Rectal smooth muscle tissue (tissue), 1 donor: ENCODE measurements around the gene CKB.

Experiments
- H3K27ac ChIP-seq: one replicate; pipeline ENCODE4 v1.7.0; 2013; ENCODE audit warnings: low read depth, low read length, inconsistent platforms
- H3K27me3 ChIP-seq: one replicate; pipeline ENCODE4 v1.7.0; 2013; ENCODE audit warnings: low read length; ENCODE audit not compliant: control insufficient read depth, insufficient read depth
- H3K36me3 ChIP-seq: one replicate; pipeline ENCODE4 v1.7.0; 2013; ENCODE audit warnings: low read length; ENCODE audit not compliant: control insufficient read depth, insufficient read depth
- H3K4me1 ChIP-seq: one replicate; pipeline ENCODE4 v1.7.0; 2013; ENCODE audit warnings: low read length; ENCODE audit not compliant: control insufficient read depth, insufficient read depth
- H3K4me3 ChIP-seq: one replicate; pipeline ENCODE4 v1.7.0; 2013; ENCODE audit warnings: low read length
- H3K9ac ChIP-seq: one replicate; pipeline ENCODE4 v1.7.0; 2013; ENCODE audit warnings: low read length

The CKB gene

DNA sequence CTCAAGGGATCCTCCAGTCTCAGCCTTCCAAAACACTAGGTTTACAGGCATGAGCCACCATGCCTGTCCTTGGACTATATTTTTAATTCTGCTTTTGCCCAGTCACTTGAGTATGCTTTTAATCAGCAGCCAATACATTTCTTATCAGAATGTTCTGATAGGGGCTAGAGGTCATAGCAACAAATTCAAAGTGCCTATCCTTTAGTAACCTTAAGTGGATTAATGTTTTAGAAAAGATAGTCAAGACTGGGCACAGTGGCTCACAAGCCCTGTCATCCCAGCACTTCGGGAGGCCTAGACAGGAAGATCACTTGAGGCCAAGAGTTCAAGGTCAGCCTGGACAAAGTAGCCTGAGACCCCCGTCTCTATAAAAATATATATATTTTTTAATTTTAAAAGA lies 37.1 kb downstream of the CKB start:
- no peak overlapping the region for H3K27ac ChIP-seq
- peaks cover 18% of the 10 kb centered on the region for H3K36me3 ChIP-seq

DNA sequence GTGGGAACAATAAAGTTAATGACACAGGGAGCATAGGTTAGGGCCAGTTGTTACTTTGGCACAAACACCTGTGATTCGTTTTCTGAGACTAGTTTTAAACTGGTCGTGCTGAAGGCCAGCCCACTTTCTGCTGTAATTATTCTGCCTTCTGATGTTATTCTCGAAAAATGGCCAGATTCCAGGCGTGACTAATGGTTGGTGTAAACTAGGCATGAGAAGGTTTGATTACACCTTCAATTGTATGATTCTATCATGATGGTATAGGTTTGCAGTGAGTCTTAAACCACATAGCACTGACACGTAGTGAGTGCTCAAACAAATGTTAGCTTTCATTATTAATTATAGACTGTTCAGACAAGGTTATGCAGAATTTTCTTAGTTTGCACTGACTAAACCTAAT lies 39.0 kb downstream of the CKB start:
- H3K9ac ChIP-seq, result no peak overlapping the region
- peaks cover 17% of the 10 kb centered on the region for H3K36me3 ChIP-seq
- H3K4me1 ChIP-seq, result no peaks in the 10 kb centered on the region
- H3K4me3 ChIP-seq, result no peak overlapping the region
- H3K27me3 ChIP-seq, result no peaks in the 10 kb centered on the region
- H3K27ac ChIP-seq, result no peak overlapping the region

More for the DNA sequence above, 37.1 kb downstream of the CKB start:
- Histone ChIP-seq H3K27me3 (no peaks in the 10 kb centered on the region), H3K9ac (no peak overlapping the region), H3K4me3 (no peak overlapping the region), H3K4me1 (no peaks in the 10 kb centered on the region)

GRCh38 chr14:103480595-103480994 lies 42.0 kb downstream of the CKB start:
- H3K27ac ChIP-seq, result no peak overlapping the region

GRCh38 chr14:103476631-103477030 lies 46.0 kb downstream of the CKB start:
- Histone ChIP-seq H3K9ac (no peak overlapping the region), H3K36me3 (peaks cover 35% of the 10 kb centered on the region), H3K27ac (no peak overlapping the region), H3K4me3 (no peak overlapping the region), H3K4me1 (no peaks in the 10 kb centered on the region), H3K27me3 (no peaks in the 10 kb centered on the region)

More at GRCh38 chr14:103480595-103480994, 42.0 kb downstream of the CKB start:
- Histone ChIP-seq H3K27me3 (no peaks in the 10 kb centered on the region), H3K36me3 (peaks cover 24% of the 10 kb centered on the region), H3K4me3 (no peak overlapping the region), H3K4me1 (no peaks in the 10 kb centered on the region), H3K9ac (no peak overlapping the region)

- H3K4me1 ChIP-seq, result no peaks in the 10 kb centered on the region
- no peak overlapping the region for H3K9ac ChIP-seq
- H3K36me3 ChIP-seq, result peaks cover 35% of the 10 kb centered on the region
- H3K4me3 ChIP-seq, result no peak overlapping the region
- no peak overlapping the region for H3K27ac ChIP-seq
- no peaks in the 10 kb centered on the region for H3K27me3 ChIP-seq
Observed at GRCh38 chr14:103476065-103476464, 46.6 kb downstream of the CKB start.

- no peak overlapping the region for H3K4me3 ChIP-seq
- H3K9ac ChIP-seq, result no peak overlapping the region
- H3K36me3 ChIP-seq, result peaks cover 33% of the 10 kb centered on the region
- H3K27ac ChIP-seq, result no peak overlapping the region
- H3K27me3 ChIP-seq, result no peaks in the 10 kb centered on the region
- H3K4me1 ChIP-seq, result no peaks in the 10 kb centered on the region
Observed at GRCh38 chr14:103474893-103475292, 47.7 kb downstream of the CKB start.

DNA sequence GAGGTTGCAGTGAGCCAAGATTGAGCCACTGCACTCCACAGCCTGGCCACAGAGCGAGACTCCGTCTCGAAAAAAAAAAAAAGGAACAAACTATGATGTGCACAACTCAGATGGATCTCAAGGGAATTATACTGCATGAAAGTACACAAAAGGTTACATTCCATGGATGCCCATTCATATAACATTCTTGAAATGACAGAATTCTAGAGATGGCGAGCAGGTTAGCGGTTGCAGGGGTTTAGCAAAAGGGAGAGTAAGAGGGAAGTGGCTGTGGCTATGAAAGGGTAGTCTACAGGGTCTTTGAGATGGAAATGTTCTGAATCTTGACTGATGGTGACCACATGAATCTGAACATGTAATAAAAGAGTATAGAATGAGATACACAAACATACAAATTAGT lies 49.7 kb downstream of the CKB start:
- H3K4me1 ChIP-seq, result no peaks in the 10 kb centered on the region
- H3K27ac ChIP-seq, result no peak overlapping the region
- H3K4me3 ChIP-seq, result no peak overlapping the region
- H3K36me3 ChIP-seq, result peaks cover 35% of the 10 kb centered on the region
- no peak overlapping the region for H3K9ac ChIP-seq
- H3K27me3 ChIP-seq, result no peaks in the 10 kb centered on the region
